GM04504 (cell line): ENCODE data around the gene DDN.
A peak's percentile ranks its signal among the peaks of the same experiment; 100 is the strongest.

Experiments
- DNase-seq: peaks from one replicate; pipeline ENCODE4 v3.0.0-alpha.2; 2012; ENCODE audit warnings: low read depth

DDN gene

GRCh38 chr12:49031573-49032161 is 32.5 kb upstream of the DDN start:
- DNase-seq = no peak

GRCh38 chr12:49030714-49031572 is 31.8 kb upstream of the DDN start:
- DNase-seq = no peak

- DNase-seq = no peak
These were observed 30.9 kb upstream of the DDN start for GRCh38 chr12:49030119-49030518.

GRCh38 chr12:49028666-49029275 is 29.6 kb upstream of the DDN start:
- DNase-seq = no peak

- DNase-seq = no peak
These were observed 28.8 kb upstream of the DDN start for GRCh38 chr12:49027846-49028555.

- DNase-seq = no peak
These were observed 27.7 kb upstream of the DDN start for GRCh38 chr12:49026678-49027480.

GRCh38 chr12:49026101-49026500 is 26.9 kb upstream of the DDN start:
- no peak for DNase-seq

GRCh38 chr12:49025463-49025862 is 26.3 kb upstream of the DDN start:
- no peak for DNase-seq

GRCh38 chr12:49024543-49024942 is 25.4 kb upstream of the DDN start:
- DNase-seq = no peak

- no peak for DNase-seq
These were observed 24.6 kb upstream of the DDN start for GRCh38 chr12:49023812-49024211.

GRCh38 chr12:49022558-49023178 is 23.5 kb upstream of the DDN start:
- no peak for DNase-seq

- DNase-seq = no peak
These were observed 22.2 kb upstream of the DDN start for GRCh38 chr12:49021292-49021915.

- no peak for DNase-seq
These were observed 21.3 kb upstream of the DDN start for GRCh38 chr12:49020441-49020840.

GRCh38 chr12:49019443-49020324 is 20.5 kb upstream of the DDN start:
- no peak for DNase-seq

GRCh38 chr12:49019120-49019430 is 19.9 kb upstream of the DDN start:
- no peak for DNase-seq

GRCh38 chr12:49018261-49019119 is 19.3 kb upstream of the DDN start, which contains the start of gene PRKAG1:
TSS of gene PRKAG1 (minus strand) at chr12:49018776. CDS start at chr12:49018740, 36 bp downstream.
- DNase-seq = peak; percentile 94

- DNase-seq = no peak
These were observed 18.7 kb upstream of the DDN start for GRCh38 chr12:49017891-49018260.

- no peak for DNase-seq
These were observed 16.0 kb upstream of the DDN start for GRCh38 chr12:49015196-49015595.

GRCh38 chr12:49014547-49014946 is 15.4 kb upstream of the DDN start:
- DNase-seq = no peak
